MM.1S (cell line): ENCODE measurements around the gene FER.

Source experiments
- CTCF ChIP-seq: fragments of 300-600 bp; sonication (generic); IDR thresholded peaks from 2 replicates; pipeline ENCODE4 v1.5.1; 2016; ENCODE audit warnings: antibody characterized with exemption, low read length, mixed read lengths
- EZH2 ChIP-seq: fragments of 300-600 bp; sonication (generic); optimal IDR thresholded peaks from 2 replicates; pipeline ENCODE3; 2017; ENCODE audit warnings: low read depth, mild to moderate bottlenecking, antibody characterized with exemption, low read length, mixed read lengths
- EZH2phosphoT487 ChIP-seq: fragments of 300-600 bp; sonication (generic); IDR thresholded peaks from 2 replicates; pipeline ENCODE4 v1.6.1; 2018; ENCODE audit warnings: antibody characterized with exemption, low read length

GRCh38 chr5:108898707-108899106 is 151.0 kb downstream of the FER start:
- TF ChIP-seq CTCF (no peak), EZH2phosphoT487 (no peak), EZH2 (no peak)
